B cell (primary cell): ENCODE data around the gene IL31. TPM values are rescaled to one million over a fixed set of nuclear protein-coding genes. Genes with fewer than 3 reads are reported as not detected.

Experiments
- ATAC-seq: fragments of 200-7000 bp; cut with Tn5 transposase; one replicate; pipeline ENCODE4 v1.10.0; 2021; ENCODE audit warnings: low read depth, mild to moderate bottlenecking, moderate number of reproducible peaks, moderate library complexity
- CTCF ChIA-PET: fragments of 350-600 bp; sonication (Branson Sonifier 250); formaldehyde crosslinking; loops from one replicate; lab custom pipeline; 2021; ENCODE audit warnings: antibody characterized with exemption, inconsistent platforms; lab: Charles Lee
- POLR2A ChIA-PET: fragments of 350-600 bp; sonication (Branson Sonifier 250); formaldehyde crosslinking; loops from one replicate; lab custom pipeline; 2021; ENCODE audit warnings: antibody characterized with exemption; lab: Charles Lee
- DNase-seq: peaks from one replicate; pipeline ENCODE4 v3.0.0; 2013
- H2AFZ ChIP-seq: 2 replicates; pipeline ENCODE4 v1.6.1; 2012; ENCODE audit warnings: mild to moderate bottlenecking, low read depth, low read length; ENCODE audit not compliant: insufficient read depth, poor library complexity, severe bottlenecking
- H3K27ac ChIP-seq, 2 donors: 1 replicate in 1 of 2; 2 replicates in 1 of 2; pipeline ENCODE4 v1.5.1; 2012 to 2013; ENCODE audit warnings: low read length in 2 of 2, mild to moderate bottlenecking in 2 of 2, moderate library complexity in 1 of 2
- H3K27me3 ChIP-seq, 4 experiments: fragments of 200-600 bp in 1 of 4; sonication (generic) in 1 of 4; replicated peaks in 1 of 4; 1 replicate in 2 of 4; 2 replicates in 2 of 4; pipeline versions ENCODE4 v1.6.1 to v1.7.0; 2013 to 2016; ENCODE audit warnings: low read length in 3 of 4, mild to moderate bottlenecking in 2 of 4, mixed read lengths in 1 of 4, moderate library complexity in 1 of 4; ENCODE audit not compliant: insufficient read depth in 4 of 4, control insufficient read depth in 3 of 4; ENCODE audit errors: control extremely low read depth in 1 of 4
- H3K36me3 ChIP-seq, 2 experiments: replicated peaks in 1 of 2; 1 replicate in 1 of 2; 2 replicates in 1 of 2; pipeline versions ENCODE4 v1.6.1 to v1.7.1; 2013; ENCODE audit warnings: low read length in 1 of 2; ENCODE audit not compliant: insufficient read depth in 2 of 2, control insufficient read depth in 1 of 2; ENCODE audit errors: control extremely low read depth in 1 of 2, extremely low read depth in 1 of 2
- H3K4me1 ChIP-seq, 2 donors: fragments of 200-600 bp in 1 of 2; sonication (generic) in 1 of 2; 1 replicate in 1 of 2; 2 replicates in 1 of 2; pipeline versions ENCODE4 v1.5.1 to v1.6.1; 2013 to 2017; ENCODE audit warnings: low read length in 2 of 2; ENCODE audit not compliant: control insufficient read depth in 2 of 2, insufficient read depth in 2 of 2
- H3K4me2 ChIP-seq: replicated peaks from 2 replicates; pipeline ENCODE3; 2012; ENCODE audit warnings: mild to moderate bottlenecking, low read depth, low read length; ENCODE audit not compliant: poor library complexity, severe bottlenecking
- H3K4me3 ChIP-seq, 5 experiments: fragments of 200-600 bp in 1 of 5; sonication (generic) in 1 of 5; 1 replicate in 3 of 5; 2 replicates in 2 of 5; pipeline versions ENCODE4 v1.5.1 to v1.7.0; 2011 to 2016; ENCODE audit warnings: low read length in 4 of 5, mild to moderate bottlenecking in 4 of 5, low read depth in 2 of 5, control low read depth in 1 of 5, moderate library complexity in 1 of 5; ENCODE audit not compliant: insufficient read depth in 1 of 5; ENCODE audit errors: control extremely low read depth in 1 of 5, extremely low read depth in 1 of 5
- H3K79me2 ChIP-seq: fragments of 200-600 bp; sonication (generic); one replicate; pipeline ENCODE4 v1.6.0; 2016; ENCODE audit warnings: low read length; ENCODE audit not compliant: control insufficient read depth, insufficient read depth
- H3K9ac ChIP-seq: fragments of 200-600 bp; sonication (generic); 2 replicates; pipeline ENCODE4 v1.6.1; 2017; ENCODE audit warnings: mild to moderate bottlenecking, low read length, moderate library complexity
- H3K9me3 ChIP-seq, 3 donors: one replicate each; pipeline versions ENCODE4 v1.6.1 to v1.7.1; 2013; ENCODE audit warnings: low read length in 2 of 3; ENCODE audit not compliant: control insufficient read depth in 2 of 3, insufficient read depth in 1 of 3; ENCODE audit errors: control extremely low read depth in 1 of 3
- H4K20me1 ChIP-seq: 2 replicates; pipeline ENCODE4 v1.6.0; 2012; ENCODE audit warnings: mild to moderate bottlenecking, low read length; ENCODE audit not compliant: insufficient read depth, control insufficient read depth, poor library complexity, severe bottlenecking
- H3K27ac Mint-ChIP-seq: one replicate; pipeline ENCODE4 v1.8.0; 2021; ENCODE audit warnings: mixed read lengths
- H3K27me3 Mint-ChIP-seq: one replicate; pipeline ENCODE4 v1.8.0; 2021; ENCODE audit warnings: mixed read lengths
- H3K4me1 Mint-ChIP-seq: one replicate; pipeline ENCODE4 v1.8.0; 2021; ENCODE audit warnings: mixed read lengths
- H3K4me3 Mint-ChIP-seq: one replicate; pipeline ENCODE4 v1.8.0; 2021; ENCODE audit warnings: mixed read lengths
- H3K9me3 Mint-ChIP-seq: one replicate; pipeline ENCODE4 v1.8.0; 2022; ENCODE audit warnings: mixed read lengths; ENCODE audit not compliant: insufficient read depth
- CTCF ChIP-seq: fragments of 200-600 bp; IDR thresholded peaks from one replicate; pipeline ENCODE4 v1.8.0; 2022; ENCODE audit warnings: antibody characterized with exemption, mild to moderate bottlenecking
- EZH2 ChIP-seq: IDR thresholded peaks from 2 replicates; pipeline ENCODE4 v1.6.1; 2012; ENCODE audit warnings: borderline replicate concordance, low read depth, mild to moderate bottlenecking, moderate library complexity, low read length; ENCODE audit not compliant: insufficient read depth, poor library complexity, severe bottlenecking
- WGBS: methylation state at CpG from one replicate; pipeline ENCODE4 v1.1.5; 2013; ENCODE audit warnings: missing lambda C conversion rate; ENCODE audit not compliant: insufficient coverage; 5-methylcytosine and 5-hydroxymethylcytosine counted together
- intact Hi-C: fragments of 100-400 bp; cut with micrococcal nuclease; formaldehyde crosslinking; loops from one replicate; pipeline ENCODE4 v1.10.0; 2022
- polyA plus RNA-seq: library from polyadenylated mRNA; depleted of rRNA; stranded (reverse); fragments of >200 nt; gene quantifications from 2 replicates; pipeline ENCODE4 v1.2.3, GENCODE V29; 2012
- total RNA-seq, 2 donors: library from RNA; stranded (reverse); fragments of 120-200 nt in 1 of 2; gene quantifications; 1 replicate in 1 of 2; 2 replicates in 1 of 2; pipeline versions ENCODE4 v1.2.3 to v1.2.4, GENCODE V29; 2013 to 2022

Gene IL31
- total and polyA plus RNA-seq, 2 donors (not counting 1 experiment from before 2014, with no cell fraction given): not detected

GRCh38 chr12:122172262-122172939 lies 1.6 kb downstream of the IL31 start:
- TF ChIP-seq CTCF (no peak), EZH2 (no peak)
- no peaks in the 10 kb centered on the region for H3K4me1 ChIP-seq
- peaks cover 13% of the 10 kb centered on the region for H3K27me3 Mint-ChIP-seq
- no peak overlapping the region for H3K4me3 ChIP-seq
- no peak overlapping the region for H3K9ac ChIP-seq
- POLR2A ChIA-PET: no interaction called here
- H3K36me3 ChIP-seq: no peaks in the 10 kb centered on the region
- intact Hi-C loops: no loop called here
- no peak overlapping the region for H3K4me3 Mint-ChIP-seq
- H3K27ac Mint-ChIP-seq: no peak overlapping the region
- no peaks in the 10 kb centered on the region for H3K9me3 ChIP-seq
- no peaks in the 10 kb centered on the region for H3K79me2 ChIP-seq
- no peaks in the 10 kb centered on the region for H3K27me3 ChIP-seq
- no peak overlapping the region for H3K4me2 ChIP-seq
- no peak for ATAC-seq
- CTCF ChIA-PET: interaction anchor here (0.8 kb wide), 1 partner anchor 19 kb away, joined by 3 read pairs; no protein-coding TSS in a partner anchor
- H3K27ac ChIP-seq: no peak overlapping the region
- H3K4me1 Mint-ChIP-seq: no peaks in the 10 kb centered on the region
- H3K9me3 Mint-ChIP-seq: no peaks in the 10 kb centered on the region
- WGBS: 94% methylated on average over 10 of the region's 17 CpGs
- H2AFZ ChIP-seq: no peak overlapping the region
- H4K20me1 ChIP-seq: no peaks in the 10 kb centered on the region
- DNase-seq: no peak

- Histone ChIP-seq H4K20me1 (no peaks in the 10 kb centered on the region), H3K36me3 (no peaks in the 10 kb centered on the region), H3K9ac (no peak overlapping the region), H3K79me2 (no peaks in the 10 kb centered on the region), H3K27me3 (peaks cover 0 to 4% (median 0%) of the 10 kb centered on the region in 4 experiments), H3K4me1 (no peaks in the 10 kb centered on the region), H3K9me3 (no peaks in the 10 kb centered on the region), H3K27ac (no peak overlapping the region), H3K4me2 (no peak overlapping the region), H3K4me3 (no peak overlapping the region), H2AFZ (no peak overlapping the region)
- H3K4me1 Mint-ChIP-seq: no peaks in the 10 kb centered on the region
- DNase-seq: no peak
- ChIA-PET POLR2A (no interaction called here), CTCF (interaction anchor here (0.8 kb wide), 1 partner anchor 20 kb away, joined by 3 read pairs; no protein-coding TSS in a partner anchor)
- WGBS: 100% methylated on average over 1 of the region's 5 CpGs
- H3K9me3 Mint-ChIP-seq: no peaks in the 10 kb centered on the region
- no peak overlapping the region for H3K27ac Mint-ChIP-seq
- no peak for ATAC-seq
- no peak for TF ChIP-seq EZH2
- no peak for TF ChIP-seq CTCF
- intact Hi-C loops: no loop called here
- peaks cover 17% of the 10 kb centered on the region for H3K27me3 Mint-ChIP-seq
- H3K4me3 Mint-ChIP-seq: no peak overlapping the region
Measured at GRCh38 chr12:122171399-122171798, 2.6 kb downstream of the IL31 start.
